DOHH2 (cell line): ENCODE data around the gene ZNF883.

Experiments
- H3F3A ChIP-seq: fragments of 200-600 bp; sonication (generic), shearing (Covaris generic); 2 replicates; pipeline ENCODE4 v1.6.0; 2016; ENCODE audit warnings: antibody characterized with exemption, mild to moderate bottlenecking; ENCODE audit not compliant: control insufficient read depth, insufficient read depth
- H3K27ac ChIP-seq: fragments of 200-600 bp; sonication (generic); 2 replicates; pipeline ENCODE4 v1.5.1; 2014; ENCODE audit warnings: low read depth, mild to moderate bottlenecking, low read length, moderate library complexity
- H3K27me3 ChIP-seq: fragments of 200-600 bp; sonication (generic); 2 replicates; pipeline ENCODE4 v1.6.1; 2014; ENCODE audit warnings: mild to moderate bottlenecking, low read length, mixed read lengths; ENCODE audit not compliant: control insufficient read depth
- H3K36me3 ChIP-seq: fragments of 200-600 bp; sonication (generic); 2 replicates; pipeline ENCODE4 v1.6.1; 2014; ENCODE audit warnings: mild to moderate bottlenecking, low read length, moderate library complexity, mixed read lengths; ENCODE audit not compliant: control insufficient read depth
- H3K4me1 ChIP-seq: fragments of 200-600 bp; sonication (generic); 2 replicates; pipeline ENCODE4 v1.6.1; 2014; ENCODE audit warnings: mild to moderate bottlenecking, low read length, mixed read lengths; ENCODE audit not compliant: control insufficient read depth
- H3K4me2 ChIP-seq: fragments of 200-600 bp; sonication (generic); 2 replicates; pipeline ENCODE4 v1.6.0; 2014; ENCODE audit warnings: mild to moderate bottlenecking, low read length, moderate library complexity
- H3K4me3 ChIP-seq: fragments of 200-600 bp; sonication (generic); 2 replicates; pipeline ENCODE4 v1.5.1; 2014; ENCODE audit warnings: mild to moderate bottlenecking, low read length, mixed read lengths
- H3K79me2 ChIP-seq: fragments of 200-600 bp; sonication (generic); 2 replicates; pipeline ENCODE4 v1.6.1; 2014; ENCODE audit warnings: mild to moderate bottlenecking, low read length, mixed read lengths; ENCODE audit not compliant: control insufficient read depth
- H3K9me2 ChIP-seq: fragments of 200-600 bp; sonication (generic); replicated peaks from 2 replicates; pipeline ENCODE4 v1.6.1; 2014; ENCODE audit warnings: mild to moderate bottlenecking, low read length, mixed read lengths; ENCODE audit not compliant: control insufficient read depth
- H3K9me3 ChIP-seq: fragments of 200-600 bp; sonication (generic); 2 replicates; pipeline ENCODE4 v1.6.1; 2014; ENCODE audit warnings: antibody characterized with exemption, low read length, mixed read lengths; ENCODE audit not compliant: control insufficient read depth, insufficient read depth
- H4K20me1 ChIP-seq: fragments of 200-600 bp; sonication (generic); 2 replicates; pipeline ENCODE4 v1.6.0; 2014; ENCODE audit warnings: low read depth, mild to moderate bottlenecking, antibody characterized with exemption, low read length, moderate library complexity; ENCODE audit not compliant: control insufficient read depth, insufficient read depth
- CTCF ChIP-seq: fragments of 200-600 bp; sonication (generic); IDR thresholded peaks from one replicate; pipeline ENCODE4 v1.5.1; 2014; ENCODE audit warnings: antibody characterized with exemption, mild to moderate bottlenecking, low read depth, low read length; ENCODE audit not compliant: poor library complexity, severe bottlenecking
- EZH2phosphoT487 ChIP-seq: fragments of 200-600 bp; sonication (generic); IDR thresholded peaks from 2 replicates; pipeline ENCODE4 v1.6.1; 2017; ENCODE audit warnings: borderline replicate concordance, mild to moderate bottlenecking, antibody characterized with exemption, low read length, moderate library complexity, mixed read lengths

ZNF883 gene

GRCh38 chr9:112913326-112913725 lies 98.7 kb downstream of the ZNF883 start:
- Histone ChIP-seq H3K4me1 (no peaks in the 10 kb centered on the region), H3K79me2 (no peaks in the 10 kb centered on the region), H4K20me1 (no peaks in the 10 kb centered on the region), H3K4me3 (no peak overlapping the region), H3K27ac (no peak overlapping the region), H3K9me2 (no peaks in the 10 kb centered on the region), H3K27me3 (peaks cover 18% of the 10 kb centered on the region), H3K36me3 (no peaks in the 10 kb centered on the region), H3K4me2 (no peak overlapping the region), H3F3A (no peaks in the 10 kb centered on the region), H3K9me3 (no peaks in the 10 kb centered on the region)
- no peak for TF ChIP-seq CTCF
- TF ChIP-seq EZH2phosphoT487: no peak

GRCh38 chr9:112912636-112913035 lies 99.4 kb downstream of the ZNF883 start:
- Histone ChIP-seq H3K79me2 (no peaks in the 10 kb centered on the region), H3K36me3 (no peaks in the 10 kb centered on the region), H3K9me2 (no peaks in the 10 kb centered on the region), H3K4me3 (no peak overlapping the region), H3K4me1 (no peaks in the 10 kb centered on the region), H4K20me1 (no peaks in the 10 kb centered on the region), H3K9me3 (no peaks in the 10 kb centered on the region), H3K27ac (no peak overlapping the region), H3K27me3 (peaks cover 18% of the 10 kb centered on the region), H3F3A (no peaks in the 10 kb centered on the region), H3K4me2 (no peak overlapping the region)
- TF ChIP-seq EZH2phosphoT487 (no peak), CTCF (no peak)

DNA sequence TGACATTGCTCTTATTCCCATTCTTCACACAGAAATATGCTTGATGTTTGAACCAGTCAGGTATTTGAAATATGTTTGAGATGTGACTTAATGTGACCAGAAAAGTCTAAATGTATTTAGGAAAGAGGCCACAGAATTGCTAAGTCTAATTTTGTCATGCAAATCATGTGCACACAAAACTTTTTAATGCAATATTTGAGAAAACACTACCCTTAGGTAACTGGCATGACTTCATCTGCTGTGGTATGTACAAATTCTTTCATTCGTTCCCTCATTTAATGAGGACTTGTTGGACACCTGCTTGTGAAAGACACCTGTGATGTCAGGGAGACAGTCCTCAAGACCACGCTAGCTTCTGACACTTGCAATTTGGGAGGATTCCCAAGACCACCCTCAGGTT lies 100.3 kb downstream of the ZNF883 start:
- Histone ChIP-seq H3F3A (no peaks in the 10 kb centered on the region), H3K4me2 (no peak overlapping the region), H3K4me3 (no peak overlapping the region), H3K79me2 (no peaks in the 10 kb centered on the region), H3K9me3 (no peaks in the 10 kb centered on the region), H3K27ac (no peak overlapping the region), H3K4me1 (no peaks in the 10 kb centered on the region), H3K9me2 (no peaks in the 10 kb centered on the region), H4K20me1 (no peaks in the 10 kb centered on the region), H3K36me3 (no peaks in the 10 kb centered on the region), H3K27me3 (peaks cover 14% of the 10 kb centered on the region)
- TF ChIP-seq CTCF (no peak), EZH2phosphoT487 (no peak)
